SKM-1 treated with dmso at 0.1 percent for 144 hours (cell line): ENCODE results near the gene CROT.

Experiments used
- DNase-seq: peaks from one replicate; lab custom pipeline; 2025; ENCODE audit not compliant: unreplicated experiment; lab: John Stamatoyannopoulos, UW

CROT gene

GRCh38 chr7:87413029-87413428 lies 67.6 kb downstream of the CROT start:
- DNase-seq = no peak

- no peak for DNase-seq
Measured at GRCh38 chr7:87413951-87414793, 68.7 kb downstream of the CROT start.

GRCh38 chr7:87414794-87415188 lies 69.3 kb downstream of the CROT start:
- DNase-seq = no peak

GRCh38 chr7:87416682-87417587 lies 71.5 kb downstream of the CROT start:
- DNase-seq = peak; percentile 34

GRCh38 chr7:87420173-87420572 lies 74.7 kb downstream of the CROT start:
- no peak for DNase-seq

- no peak for DNase-seq
Measured at GRCh38 chr7:87424075-87424474, 78.6 kb downstream of the CROT start.

- no peak for DNase-seq
Measured at GRCh38 chr7:87426160-87426559, 80.7 kb downstream of the CROT start.

- no peak for DNase-seq
Measured at GRCh38 chr7:87427288-87427687, 81.8 kb downstream of the CROT start.

- no peak for DNase-seq
Measured at GRCh38 chr7:87432536-87432935, 87.1 kb downstream of the CROT start.

GRCh38 chr7:87435546-87435945 lies 90.1 kb downstream of the CROT start:
- DNase-seq = no peak

GRCh38 chr7:87445897-87446296 lies 100.4 kb downstream of the CROT start:
- peak; percentile 31 for DNase-seq

- DNase-seq = no peak
Measured at GRCh38 chr7:87447116-87447635, 101.7 kb downstream of the CROT start.

GRCh38 chr7:87448388-87448787 lies 102.9 kb downstream of the CROT start:
- DNase-seq = no peak
